Neural progenitor cell (in vitro differentiated cells): ENCODE results near the gene SNX32.

Experiments
- CTCF ChIP-seq: fragments of 200-600 bp; sonication (generic); IDR thresholded peaks from 2 replicates; pipeline ENCODE4 v1.5.1; 2017; ENCODE audit warnings: antibody characterized with exemption, mild to moderate bottlenecking
- EZH2phosphoT487 ChIP-seq: fragments of 200-600 bp; sonication (generic); IDR thresholded peaks from 2 replicates; pipeline ENCODE4 v1.6.1; 2017; ENCODE audit warnings: antibody characterized with exemption

GRCh38 chr11:65903068-65903481 is 69.3 kb downstream of the SNX32 start:
- TF ChIP-seq CTCF: no peak
- no peak for TF ChIP-seq EZH2phosphoT487
